Measurements from ENCODE around the gene ZNF776.
"Not testable (repeated sequence)": the region's sequence is repeated elsewhere in the genome, so short reads cannot be mapped to it uniquely, and the experiment has no call there.

The ZNF776 gene

DNA sequence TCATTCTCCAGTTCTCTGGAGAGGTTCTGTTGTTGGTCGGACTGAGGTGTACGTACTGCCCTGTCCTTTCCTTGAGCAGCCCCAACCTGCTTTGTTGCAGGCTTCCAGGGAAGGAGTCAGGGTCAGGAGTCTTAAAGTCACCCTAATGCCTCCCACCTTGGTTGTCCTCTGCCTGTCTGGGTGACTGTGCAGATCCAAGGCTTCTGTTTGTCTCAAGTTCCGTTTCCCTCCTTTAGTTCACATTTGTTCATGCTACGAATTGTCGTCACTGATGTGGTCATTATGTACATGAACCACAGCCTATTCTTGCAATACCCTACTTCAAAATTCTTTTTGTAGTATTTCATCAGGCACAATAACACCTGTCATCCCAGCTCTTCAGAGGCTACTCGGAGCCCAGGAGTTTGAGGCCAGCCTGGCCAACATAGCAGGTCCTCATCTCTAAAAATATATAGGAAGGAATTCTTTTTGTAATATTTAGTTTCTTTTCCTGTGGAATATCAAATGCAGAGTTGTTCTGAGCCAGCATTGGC lies 30.2 kb downstream of the ZNF776 start:
- DNase-seq: no peak

DNA sequence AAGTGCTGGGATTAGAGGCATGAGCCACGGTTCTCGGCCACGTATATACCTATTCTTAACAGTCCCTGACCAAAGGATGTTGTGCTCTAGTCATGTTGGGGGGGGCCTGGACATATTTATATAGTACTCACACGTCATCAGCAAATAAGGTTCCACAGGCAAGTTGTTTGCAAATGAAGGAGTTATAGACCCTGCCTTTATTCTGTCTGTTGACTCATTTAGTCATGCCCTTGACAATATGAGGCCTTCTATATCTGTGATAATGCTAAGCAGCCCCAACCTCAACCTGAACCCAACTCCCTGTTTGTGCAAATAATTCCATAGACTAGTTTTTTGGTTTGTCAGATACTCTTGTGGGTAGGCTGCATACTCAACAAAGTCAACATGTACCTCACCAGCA lies 31.7 kb downstream of the ZNF776 start:
- no peak for DNase-seq

DNA sequence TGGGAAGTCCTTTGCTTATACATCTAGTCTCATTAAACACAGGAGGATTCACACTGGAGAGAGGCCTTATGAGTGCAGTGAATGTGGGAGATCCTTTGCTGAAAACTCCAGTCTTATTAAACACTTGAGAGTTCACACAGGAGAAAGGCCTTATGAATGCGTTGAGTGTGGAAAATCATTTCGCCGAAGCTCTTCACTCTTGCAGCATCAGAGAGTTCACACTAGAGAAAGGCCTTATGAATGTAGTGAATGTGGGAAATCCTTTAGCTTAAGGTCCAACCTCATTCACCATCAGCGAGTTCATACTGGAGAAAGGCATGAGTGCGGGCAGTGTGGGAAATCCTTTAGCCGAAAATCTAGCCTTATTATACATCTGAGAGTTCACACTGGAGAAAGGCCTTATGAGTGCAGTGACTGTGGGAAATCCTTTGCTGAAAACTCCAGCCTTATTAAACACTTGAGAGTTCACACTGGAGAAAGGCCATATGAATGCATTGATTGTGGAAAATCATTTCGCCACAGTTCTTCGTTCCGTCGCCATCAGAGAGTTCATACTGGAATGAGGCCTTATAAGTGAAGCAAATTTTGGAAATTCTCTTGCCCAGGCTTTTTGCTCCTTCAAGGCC lies 32.7 kb downstream of the ZNF776 start:
- no peak for DNase-seq

DNA sequence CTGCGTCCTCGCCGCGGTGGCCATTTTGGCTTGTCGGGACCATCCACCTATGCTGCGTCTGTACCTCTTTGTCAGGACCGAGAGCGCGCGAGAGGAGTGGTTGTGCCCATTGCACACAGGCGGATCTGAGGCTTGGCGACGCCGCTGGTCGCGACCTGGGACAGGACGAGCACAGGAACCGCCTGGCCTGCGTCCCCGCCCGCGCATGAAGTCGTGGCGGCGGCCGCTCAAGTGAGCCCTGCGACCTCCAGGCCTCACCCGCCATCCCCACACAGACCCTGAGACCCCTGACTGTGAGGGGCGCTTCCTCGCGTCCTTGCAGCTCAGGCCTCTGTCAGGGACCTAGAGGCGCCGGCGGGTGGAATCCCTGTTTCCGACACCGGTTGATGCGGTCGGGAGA lies 39.7 kb downstream of the ZNF776 start:
- no peak for DNase-seq

DNA sequence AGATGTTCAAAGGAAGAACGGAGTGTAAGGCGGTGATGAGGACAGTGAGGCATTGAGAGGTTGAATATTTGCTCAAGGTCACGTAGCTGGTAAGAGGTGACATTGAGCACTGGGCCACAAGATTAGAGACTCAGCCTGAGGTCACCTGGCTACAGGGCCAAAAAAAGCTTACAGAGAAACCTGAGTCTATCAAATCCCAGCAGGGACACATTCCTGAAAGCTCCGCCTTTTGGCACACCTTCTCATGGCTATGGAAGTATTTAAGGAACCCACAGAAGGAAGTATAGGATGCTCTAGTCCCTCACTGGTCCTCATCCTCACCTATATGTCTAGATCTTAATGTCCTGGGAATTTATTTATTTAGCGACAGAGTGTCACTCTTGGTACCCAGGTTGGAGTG lies 40.3 kb downstream of the ZNF776 start:
- DNase-seq: no peak

DNA sequence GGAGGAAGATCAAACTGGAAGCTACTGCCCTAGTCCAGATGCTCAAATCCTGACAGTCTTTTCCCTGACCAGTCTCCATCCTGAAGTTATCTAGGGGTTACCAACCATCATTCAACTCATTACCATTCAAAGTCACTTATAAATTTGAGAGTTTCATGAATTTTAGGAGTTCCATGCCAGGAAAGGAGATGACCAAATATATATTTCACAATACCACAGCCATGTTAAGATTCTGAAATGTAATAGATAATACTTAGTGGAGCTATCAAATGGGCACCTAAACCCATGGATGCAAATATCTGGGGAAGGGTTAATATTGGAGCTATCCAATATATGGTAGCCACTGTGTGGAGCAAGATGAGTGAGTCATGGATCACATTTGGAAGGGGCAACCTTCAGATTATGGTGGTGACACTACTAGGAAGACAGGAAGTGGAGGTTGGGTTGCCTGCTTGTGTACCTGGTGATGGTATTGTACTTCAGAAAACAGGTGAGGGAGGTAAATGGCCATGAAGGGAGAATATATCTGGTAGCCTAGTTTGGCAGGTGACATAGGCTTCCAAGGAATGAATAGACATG lies 41.6 kb downstream of the ZNF776 start:
- no peak for DNase-seq

DNA sequence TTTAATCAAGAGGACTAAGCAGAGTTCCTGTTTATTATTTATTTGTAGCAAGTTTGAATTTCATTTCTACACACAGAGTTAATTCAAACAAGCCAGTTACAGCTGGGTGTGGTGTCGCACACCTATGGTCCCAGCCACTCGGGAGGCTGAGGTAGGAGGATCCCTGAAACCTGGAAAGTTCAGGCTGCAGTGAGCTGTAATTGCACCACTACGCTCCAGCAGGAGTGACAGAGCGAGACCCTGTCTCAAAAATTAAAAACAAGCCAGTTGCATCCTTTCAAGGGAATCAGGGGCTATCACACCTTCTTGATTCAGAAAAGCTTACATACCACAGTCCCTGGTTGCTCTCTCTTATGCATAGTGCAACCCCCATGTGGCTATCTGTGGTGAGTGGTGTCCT lies 42.7 kb downstream of the ZNF776 start:
- DNase-seq: no peak

DNA sequence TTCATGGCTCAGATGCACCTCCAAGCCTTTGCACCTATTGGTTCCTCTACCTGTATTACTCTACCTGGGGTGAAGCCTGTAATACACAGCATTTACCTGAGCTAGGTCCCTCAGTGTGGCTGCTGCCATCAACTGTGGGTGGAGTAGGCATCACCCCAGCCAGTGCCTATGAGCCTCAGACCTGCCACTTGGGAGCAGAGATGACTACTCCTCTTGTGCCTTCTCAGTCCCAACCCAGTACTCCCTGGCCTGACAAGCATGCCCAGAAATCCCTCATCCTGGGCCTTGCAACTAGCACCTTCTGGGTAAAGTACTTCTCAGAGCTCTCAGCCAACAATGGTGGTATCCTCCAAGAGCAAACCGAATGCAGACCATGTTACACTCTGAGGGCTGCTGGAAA lies 50.0 kb downstream of the ZNF776 start:
- not testable (repeated sequence) for DNase-seq

DNA sequence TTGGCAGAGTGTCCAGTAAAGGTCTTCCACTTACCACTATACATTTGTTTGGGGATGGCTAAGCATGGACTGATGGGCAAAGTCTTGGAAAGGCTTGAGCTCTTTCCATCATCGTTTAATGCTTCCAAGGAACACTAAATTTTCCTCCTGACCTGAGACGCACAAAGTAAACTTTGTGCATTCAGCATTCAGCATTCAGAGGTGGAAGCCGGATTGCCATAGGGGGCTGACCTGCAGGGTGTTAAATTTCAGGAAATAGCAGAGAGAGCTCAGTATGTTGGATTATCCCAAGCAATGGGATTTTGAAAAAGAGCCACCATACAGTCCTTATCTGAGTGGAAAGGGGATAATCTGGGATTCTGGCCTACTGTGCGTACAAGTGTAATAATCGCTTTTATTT lies 54.1 kb downstream of the ZNF776 start:
- DNase-seq: no peak

DNA sequence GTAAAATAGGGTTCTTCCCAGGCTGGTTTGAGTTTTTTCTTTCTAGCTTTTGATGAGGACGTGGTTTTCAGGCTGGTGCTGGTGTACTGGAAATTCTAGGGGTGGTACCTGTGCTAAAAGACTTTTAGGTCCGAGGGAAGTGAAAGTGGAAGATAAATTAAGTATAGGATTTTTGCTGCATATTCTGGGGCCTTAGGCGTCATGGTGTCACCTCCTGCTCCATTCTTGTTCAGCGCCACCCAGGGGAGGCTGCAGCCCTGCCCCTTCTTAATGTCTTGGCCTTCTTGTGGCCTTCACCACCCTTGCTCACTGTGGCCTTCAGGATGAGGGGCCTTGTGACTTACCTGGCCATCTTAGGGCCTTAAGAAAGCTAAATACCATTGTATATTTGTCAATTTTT lies 55.7 kb downstream of the ZNF776 start:
- DNase-seq: no peak

DNA sequence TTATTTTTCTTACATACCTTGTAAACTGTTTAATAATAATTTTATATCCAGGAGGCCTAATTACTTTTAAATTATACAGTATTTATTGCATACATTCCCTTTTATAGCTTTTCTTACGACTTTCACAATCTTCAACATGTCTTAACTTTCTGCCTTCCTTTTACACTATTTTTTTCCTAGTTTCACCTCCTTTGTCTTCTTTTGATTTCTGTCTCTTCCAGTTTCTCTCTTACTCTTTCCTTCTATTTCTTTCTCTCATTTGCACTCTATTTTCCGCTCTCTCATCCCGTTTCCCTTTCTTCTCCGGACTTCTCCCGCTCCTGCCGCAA lies 56.6 kb downstream of the ZNF776 start:
- no peak for DNase-seq

DNA sequence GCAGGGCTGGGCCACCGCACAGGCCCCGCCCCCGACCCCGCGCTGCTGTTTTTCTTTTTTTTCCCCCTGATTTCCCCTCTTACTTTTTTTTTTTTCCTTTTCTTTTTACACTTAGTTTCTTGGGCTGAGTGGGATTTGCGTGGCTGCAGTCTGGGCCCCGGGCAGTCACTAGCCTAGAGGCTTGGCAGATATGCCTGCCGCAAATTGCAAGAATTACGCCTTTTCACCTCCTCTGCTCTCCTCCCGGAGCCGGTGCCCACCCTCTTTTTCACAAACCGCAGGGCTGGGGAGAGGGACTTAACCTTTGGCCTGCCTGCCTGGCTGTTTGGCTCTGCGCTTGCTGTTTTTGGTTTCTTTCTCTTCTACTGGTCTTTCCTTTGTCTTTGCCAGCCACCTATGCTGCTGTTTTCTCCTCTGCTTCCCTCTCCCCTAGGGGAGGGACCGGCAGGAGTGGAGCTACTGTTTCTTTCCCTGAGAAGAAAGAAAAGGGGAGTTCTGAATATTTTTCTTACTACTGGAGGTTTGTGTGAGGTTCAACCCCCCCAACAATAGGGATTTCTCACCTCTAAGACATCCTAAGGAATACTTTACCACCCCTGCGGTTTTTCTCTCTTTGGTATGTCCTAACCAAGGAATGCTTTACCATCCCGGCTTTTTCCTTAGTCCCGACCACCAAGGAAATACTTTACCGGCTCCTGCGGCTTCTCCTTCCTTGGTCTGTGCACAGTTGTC lies 57.1 kb downstream of the ZNF776 start:
- DNase-seq: peak; percentile 82

DNA sequence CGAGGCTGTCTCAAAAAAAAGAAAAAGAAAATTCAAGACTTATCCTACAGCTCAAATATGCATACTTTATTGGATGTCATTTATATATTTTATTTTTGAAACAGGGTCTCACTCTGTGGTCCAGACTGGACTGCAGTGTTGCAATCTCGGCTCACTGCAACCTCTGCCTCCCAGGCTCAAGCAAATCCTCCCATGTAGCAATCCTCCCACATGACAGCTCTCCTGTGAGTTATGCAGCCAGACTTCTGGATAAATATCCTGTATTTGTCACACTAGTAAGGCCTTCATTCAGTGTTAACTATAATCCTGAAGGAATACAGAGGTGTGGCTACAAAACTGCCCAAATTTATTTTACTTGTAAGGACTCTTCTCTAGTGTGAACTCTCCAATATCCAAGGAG lies 60.9 kb downstream of the ZNF776 start:
- no peak for DNase-seq
